Liver (tissue), 9 donors: Measurements from ENCODE around the gene TMED10. TPM values are rescaled to one million over a fixed set of nuclear protein-coding genes. Genes with fewer than 3 reads are reported as not detected.

Experiments used
- DNase-seq: peaks from one replicate; pipeline ENCODE4 v3.0.0-alpha.2; 2017; ENCODE audit warnings: low spot score
- H3K27ac ChIP-seq, 2 donors: one replicate each; pipeline ENCODE4 v1.7.0; 2013; ENCODE audit warnings: inconsistent platforms in 2 of 2, low read length in 2 of 2, control low read depth in 1 of 2, low read depth in 1 of 2, mild to moderate bottlenecking in 1 of 2
- H3K27me3 ChIP-seq, 4 donors: one replicate each; pipeline versions ENCODE4 v1.6.1 to v1.7.0; 2013; ENCODE audit warnings: low read length in 3 of 4, inconsistent platforms in 1 of 4, mild to moderate bottlenecking in 1 of 4, moderate library complexity in 1 of 4; ENCODE audit not compliant: control insufficient read depth in 4 of 4, insufficient read depth in 4 of 4
- H3K36me3 ChIP-seq, 4 donors: one replicate each; pipeline versions ENCODE4 v1.6.1 to v1.7.0; 2013; ENCODE audit warnings: low read length in 3 of 4, mild to moderate bottlenecking in 3 of 4, low read depth in 1 of 4, moderate library complexity in 1 of 4; ENCODE audit not compliant: control insufficient read depth in 4 of 4, insufficient read depth in 3 of 4
- H3K4me1 ChIP-seq, 4 donors: one replicate each; pipeline versions ENCODE4 v1.6.1 to v1.7.0; 2013; ENCODE audit warnings: low read length in 3 of 4, mild to moderate bottlenecking in 3 of 4, moderate library complexity in 1 of 4; ENCODE audit not compliant: control insufficient read depth in 4 of 4, insufficient read depth in 4 of 4
- H3K4me3 ChIP-seq, 3 donors: one replicate each; pipeline versions ENCODE4 v1.6.1 to v1.7.0; 2013; ENCODE audit warnings: low read length in 3 of 3, control low read depth in 1 of 3, low read depth in 1 of 3, mild to moderate bottlenecking in 1 of 3
- H3K9ac ChIP-seq, 2 donors: one replicate each; pipeline ENCODE4 v1.7.0; 2013; ENCODE audit warnings: low read length in 2 of 2, mild to moderate bottlenecking in 2 of 2, moderate library complexity in 2 of 2, control low read depth in 1 of 2, low read depth in 1 of 2
- H3K9me3 ChIP-seq, 4 donors: one replicate each; pipeline versions ENCODE4 v1.6.1 to v1.7.0; 2013; ENCODE audit warnings: low read length in 3 of 4; ENCODE audit not compliant: control insufficient read depth in 4 of 4
- EGR1 ChIP-seq, 2 donors: IDR thresholded peaks; 2 replicates each; pipeline ENCODE4 v1.6.1; 2016 to 2018; ENCODE audit warnings: antibody characterized with exemption in 2 of 2, low read depth in 2 of 2
- FOXA1 ChIP-seq: IDR thresholded peaks from 2 replicates; pipeline ENCODE4 v1.6.1; 2016; ENCODE audit warnings: antibody characterized with exemption
- FOXA2 ChIP-seq: IDR thresholded peaks from 2 replicates; pipeline ENCODE4 v1.6.1; 2016; ENCODE audit warnings: antibody characterized with exemption
- GABPA ChIP-seq, 2 donors: IDR thresholded peaks in 1 of 2; conservative IDR thresholded peaks in 1 of 2; 2 replicates each; pipeline ENCODE4 v1.6.1; 2016; ENCODE audit warnings: antibody characterized with exemption in 2 of 2, mild to moderate bottlenecking in 1 of 2, moderate library complexity in 1 of 2
- HNF4A ChIP-seq, 2 donors: conservative IDR thresholded peaks; 2 replicates each; pipeline ENCODE4 v1.6.1; 2016; ENCODE audit warnings: antibody characterized with exemption in 2 of 2, mild to moderate bottlenecking in 2 of 2
- HNF4G ChIP-seq: IDR thresholded peaks from 2 replicates; pipeline ENCODE4 v1.6.1; 2016; ENCODE audit warnings: antibody characterized with exemption
- MAX ChIP-seq: IDR thresholded peaks from 2 replicates; pipeline ENCODE4 v1.6.1; 2016; ENCODE audit warnings: antibody characterized with exemption
- RAD21 ChIP-seq, 2 donors: IDR thresholded peaks; 2 replicates each; pipeline ENCODE4 v1.6.1; 2016; ENCODE audit warnings: antibody characterized with exemption in 2 of 2, mild to moderate bottlenecking in 2 of 2
- REST ChIP-seq: IDR thresholded peaks from 2 replicates; pipeline ENCODE4 v1.6.1; 2016; ENCODE audit warnings: antibody characterized with exemption, mild to moderate bottlenecking
- RXRA ChIP-seq, 2 donors: IDR thresholded peaks; 2 replicates each; pipeline ENCODE4 v1.6.1; 2017 to 2018; ENCODE audit warnings: antibody characterized with exemption in 2 of 2, mild to moderate bottlenecking in 1 of 2
- SP1 ChIP-seq: IDR thresholded peaks from 2 replicates; pipeline ENCODE4 v1.6.1; 2018; ENCODE audit warnings: antibody characterized with exemption, mild to moderate bottlenecking
- YY1 ChIP-seq: IDR thresholded peaks from 2 replicates; pipeline ENCODE4 v1.6.1; 2016; ENCODE audit warnings: antibody characterized with exemption, mild to moderate bottlenecking
- WGBS: extraction: QIAGEN DNeasy Blood & Tissue Kit; methylation state at CpG from one replicate; pipeline ENCODE4 v1.1.7; 2013; 5-methylcytosine and 5-hydroxymethylcytosine counted together
- polyA plus RNA-seq, 2 donors: library from polyadenylated mRNA; stranded (reverse) in 1 of 2; unstranded in 1 of 2; fragments of 200-250 nt in 1 of 2; fragments of >200 nt in 1 of 2; fragmentation: Nextera tagmentation in 1 of 2; extraction: Ambion mirVana in 1 of 2; gene quantifications; one replicate each; pipeline versions ENCODE4 v1.2.1 to v1.2.3, GENCODE V29; 2013 to 2015
- total RNA-seq, 2 donors: library from RNA; depleted of rRNA; stranded (reverse); fragments of >200 nt; gene quantifications; one replicate each; pipeline ENCODE4 v1.2.3, GENCODE V29; 2014
- TF ChIP-seq, protein P1 (sequence below): fragments of 150-350 bp; IDR thresholded peaks from 2 replicates; pipeline ENCODE4 v1.5.1; 2017; ENCODE audit warnings: improper control_type of control experiment, low read depth, low read length; ENCODE audit not compliant: missing input control
- donor health status: healthy.
- donor health status: healthy.
- donor health status: healthy.
- donor health status: healthy.
- donor health status: healthy.

The TMED10 gene
- total and polyA plus RNA-seq, 4 donors, result 167 to 349 (median 252) TPM

GRCh38 chr14:75119056-75119455 lies 57.4 kb downstream of the TMED10 start:
- no peak for TF ChIP-seq HNF4G
- TF ChIP-seq HNF4A (conservative IDR thresholded peaks at IDR 0.05), result no peak
- TF ChIP-seq REST, result no peak
- no peak for TF ChIP-seq RXRA (IDR thresholded peaks at IDR 0.05)
- TF ChIP-seq MAX, result no peak
- TF ChIP-seq YY1, result no peak
- no peak for TF ChIP-seq SP1
- no peak for TF ChIP-seq RAD21 (IDR thresholded peaks at IDR 0.05)
- no peak for TF ChIP-seq EGR1 (IDR thresholded peaks at IDR 0.05; ENCODE audit: low read depth in 2 of 2)
- Histone ChIP-seq H3K27me3 (no peaks in the 10 kb centered on the region), H3K9me3 (no peaks in the 10 kb centered on the region), H3K4me3 (no peak overlapping the region), H3K9ac (no peak overlapping the region), H3K27ac (no peak overlapping the region), H3K36me3 (peaks cover 2 to 45% (median 44%) of the 10 kb centered on the region in 4 donors), H3K4me1 (peaks cover 0 to 3% (median 0%) of the 10 kb centered on the region in 4 donors)
- DNase-seq, result no peak
- 95% methylated on average over 2 of the region's 2 CpGs for WGBS

DNA sequence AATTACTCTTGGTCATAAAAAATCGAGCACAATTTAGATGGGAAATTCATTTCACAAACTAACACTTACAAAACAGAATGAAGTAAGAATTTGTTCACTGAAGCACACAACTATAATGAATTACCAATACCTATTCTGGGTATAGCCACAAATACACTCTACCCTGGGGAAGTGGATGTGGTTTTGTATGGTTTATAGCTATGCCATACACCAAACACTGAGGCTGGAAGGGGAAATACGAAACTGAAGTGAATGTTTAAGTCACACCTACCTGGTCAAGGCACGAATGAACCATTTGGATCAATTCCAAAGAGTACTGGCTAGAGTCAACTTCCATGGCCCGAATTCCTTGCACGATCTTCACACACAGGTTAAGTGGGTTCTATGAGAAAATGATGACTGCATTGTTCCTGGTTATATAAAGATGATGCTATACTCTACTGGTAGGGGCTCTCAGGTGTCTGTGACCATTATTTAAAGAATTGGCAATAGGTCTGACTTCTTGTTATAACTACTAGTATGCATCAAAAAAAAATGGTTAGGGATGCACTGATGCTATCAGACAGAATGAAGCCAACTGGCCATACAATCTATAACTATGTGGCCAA lies 62.4 kb downstream of the TMED10 start:
- no peaks in the 10 kb centered on the region for H3K27me3 ChIP-seq
- H3K27ac ChIP-seq, result no peak overlapping the region
- no peaks in the 10 kb centered on the region for H3K4me1 ChIP-seq
- no peak overlapping the region for H3K9ac ChIP-seq
- no peaks in the 10 kb centered on the region for H3K9me3 ChIP-seq
- DNase-seq, result no peak
- WGBS, result 73% methylated on average over 5 of the region's 5 CpGs
- H3K4me3 ChIP-seq, result no peak overlapping the region
- peaks cover 15 to 75% (median 72%) of the 10 kb centered on the region in 4 donors for H3K36me3 ChIP-seq
- TF ChIP-seq GABPA (IDR thresholded peaks at IDR 0.05 in 1 of 2, conservative IDR thresholded peaks at IDR 0.05 in 1 of 2) (no peak), FOXA1 (no peak), FOXA2 (no peak), REST (no peak), HNF4G (no peak), RAD21 (IDR thresholded peaks at IDR 0.05) (no peak)
- TF ChIP-seq, protein P1, sequence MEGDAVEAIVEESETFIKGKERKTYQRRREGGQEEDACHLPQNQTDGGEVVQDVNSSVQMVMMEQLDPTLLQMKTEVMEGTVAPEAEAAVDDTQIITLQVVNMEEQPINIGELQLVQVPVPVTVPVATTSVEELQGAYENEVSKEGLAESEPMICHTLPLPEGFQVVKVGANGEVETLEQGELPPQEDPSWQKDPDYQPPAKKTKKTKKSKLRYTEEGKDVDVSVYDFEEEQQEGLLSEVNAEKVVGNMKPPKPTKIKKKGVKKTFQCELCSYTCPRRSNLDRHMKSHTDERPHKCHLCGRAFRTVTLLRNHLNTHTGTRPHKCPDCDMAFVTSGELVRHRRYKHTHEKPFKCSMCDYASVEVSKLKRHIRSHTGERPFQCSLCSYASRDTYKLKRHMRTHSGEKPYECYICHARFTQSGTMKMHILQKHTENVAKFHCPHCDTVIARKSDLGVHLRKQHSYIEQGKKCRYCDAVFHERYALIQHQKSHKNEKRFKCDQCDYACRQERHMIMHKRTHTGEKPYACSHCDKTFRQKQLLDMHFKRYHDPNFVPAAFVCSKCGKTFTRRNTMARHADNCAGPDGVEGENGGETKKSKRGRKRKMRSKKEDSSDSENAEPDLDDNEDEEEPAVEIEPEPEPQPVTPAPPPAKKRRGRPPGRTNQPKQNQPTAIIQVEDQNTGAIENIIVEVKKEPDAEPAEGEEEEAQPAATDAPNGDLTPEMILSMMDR, result no peak
